GM12873 (cell line): ENCODE results near the gene NPLOC4.

ENCODE experiments used
- TF ChIP-seq, protein P1 (sequence below): IDR thresholded peaks from 2 replicates; pipeline ENCODE4 v1.5.1; 2012; ENCODE audit warnings: low read depth, mild to moderate bottlenecking, moderate library complexity, low read length, control low read depth; ENCODE audit not compliant: insufficient read depth; ENCODE audit errors: missing control alignments

NPLOC4 gene

DNA sequence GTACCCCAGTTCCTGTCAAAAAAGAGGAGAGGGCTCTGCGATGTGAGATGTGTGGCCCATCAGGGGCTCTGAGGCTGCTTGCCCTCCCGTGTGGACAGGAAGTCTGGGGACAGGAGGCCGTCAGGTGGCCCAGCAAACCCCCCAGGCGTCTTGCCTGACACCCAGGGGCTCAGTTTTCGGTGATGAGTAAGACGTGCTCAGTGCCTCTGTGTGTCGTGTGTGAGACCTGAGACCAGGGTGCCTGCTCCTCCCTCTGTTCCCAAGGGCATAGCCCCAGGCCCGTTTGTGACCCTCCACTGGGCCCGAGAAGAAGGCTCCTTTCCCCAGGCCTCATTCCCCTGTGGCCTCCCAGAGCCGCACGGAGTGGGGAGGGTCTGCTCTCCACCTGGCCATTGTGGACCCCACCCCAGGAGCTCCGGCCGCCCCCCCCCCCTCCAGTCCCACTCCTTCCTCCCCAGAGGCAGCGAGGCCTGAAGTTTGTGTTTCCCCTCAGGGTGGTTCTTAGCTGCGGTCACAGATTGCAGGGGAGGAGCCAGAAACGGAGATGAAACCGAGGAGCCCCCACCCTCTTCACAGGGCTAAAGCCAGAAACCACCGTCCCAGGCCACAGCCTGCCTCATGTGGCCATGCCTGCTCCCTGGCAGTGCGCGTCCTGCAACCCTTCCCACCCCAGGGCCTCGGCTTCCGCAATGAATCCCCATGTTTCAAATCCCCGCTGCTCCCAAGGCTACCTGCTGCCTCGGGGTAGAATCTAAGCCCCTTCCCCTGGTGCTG lies 119.4 kb downstream of the NPLOC4 start:
- TF ChIP-seq, protein P1, sequence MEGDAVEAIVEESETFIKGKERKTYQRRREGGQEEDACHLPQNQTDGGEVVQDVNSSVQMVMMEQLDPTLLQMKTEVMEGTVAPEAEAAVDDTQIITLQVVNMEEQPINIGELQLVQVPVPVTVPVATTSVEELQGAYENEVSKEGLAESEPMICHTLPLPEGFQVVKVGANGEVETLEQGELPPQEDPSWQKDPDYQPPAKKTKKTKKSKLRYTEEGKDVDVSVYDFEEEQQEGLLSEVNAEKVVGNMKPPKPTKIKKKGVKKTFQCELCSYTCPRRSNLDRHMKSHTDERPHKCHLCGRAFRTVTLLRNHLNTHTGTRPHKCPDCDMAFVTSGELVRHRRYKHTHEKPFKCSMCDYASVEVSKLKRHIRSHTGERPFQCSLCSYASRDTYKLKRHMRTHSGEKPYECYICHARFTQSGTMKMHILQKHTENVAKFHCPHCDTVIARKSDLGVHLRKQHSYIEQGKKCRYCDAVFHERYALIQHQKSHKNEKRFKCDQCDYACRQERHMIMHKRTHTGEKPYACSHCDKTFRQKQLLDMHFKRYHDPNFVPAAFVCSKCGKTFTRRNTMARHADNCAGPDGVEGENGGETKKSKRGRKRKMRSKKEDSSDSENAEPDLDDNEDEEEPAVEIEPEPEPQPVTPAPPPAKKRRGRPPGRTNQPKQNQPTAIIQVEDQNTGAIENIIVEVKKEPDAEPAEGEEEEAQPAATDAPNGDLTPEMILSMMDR = peak; percentile 26

DNA sequence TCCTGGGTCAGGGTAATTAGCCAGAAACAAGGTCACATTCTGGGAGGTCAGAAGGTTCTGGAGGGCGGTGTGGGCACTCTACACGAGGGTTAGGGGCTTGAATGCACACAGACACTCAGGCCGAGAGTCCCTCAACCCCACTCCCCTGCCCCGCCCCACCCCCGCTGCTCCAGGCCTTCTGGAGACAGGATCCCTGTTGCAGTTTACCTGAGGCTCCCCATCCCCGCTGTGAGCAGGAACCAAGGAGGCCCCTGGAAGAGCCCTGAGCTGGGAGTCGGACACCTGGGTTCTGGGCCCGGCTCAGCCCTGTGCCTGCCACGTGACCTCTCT lies 119.9 kb downstream of the NPLOC4 start:
- TF ChIP-seq, protein P1 = no peak

DNA sequence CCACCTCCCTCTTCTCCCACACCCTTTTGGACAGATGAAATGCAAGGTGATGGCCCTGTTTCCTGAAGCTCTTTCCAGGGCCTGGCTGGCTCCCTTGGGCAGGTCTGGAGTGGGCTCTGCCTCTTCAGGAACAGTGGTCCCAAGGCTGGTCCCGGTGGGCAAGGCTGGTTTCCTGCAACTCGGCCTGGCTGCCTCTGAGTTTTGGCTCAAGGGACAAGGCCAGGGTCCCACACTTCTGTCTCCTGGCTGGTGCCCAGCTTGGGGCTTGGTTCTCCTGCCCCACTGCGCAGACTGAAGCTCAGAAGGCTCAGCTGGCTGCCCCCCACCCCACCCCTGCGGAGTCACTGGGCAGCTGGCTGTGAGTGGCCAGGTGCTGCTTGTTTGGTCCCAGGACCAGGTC lies 120.5 kb downstream of the NPLOC4 start:
- TF ChIP-seq, protein P1 = no peak

DNA sequence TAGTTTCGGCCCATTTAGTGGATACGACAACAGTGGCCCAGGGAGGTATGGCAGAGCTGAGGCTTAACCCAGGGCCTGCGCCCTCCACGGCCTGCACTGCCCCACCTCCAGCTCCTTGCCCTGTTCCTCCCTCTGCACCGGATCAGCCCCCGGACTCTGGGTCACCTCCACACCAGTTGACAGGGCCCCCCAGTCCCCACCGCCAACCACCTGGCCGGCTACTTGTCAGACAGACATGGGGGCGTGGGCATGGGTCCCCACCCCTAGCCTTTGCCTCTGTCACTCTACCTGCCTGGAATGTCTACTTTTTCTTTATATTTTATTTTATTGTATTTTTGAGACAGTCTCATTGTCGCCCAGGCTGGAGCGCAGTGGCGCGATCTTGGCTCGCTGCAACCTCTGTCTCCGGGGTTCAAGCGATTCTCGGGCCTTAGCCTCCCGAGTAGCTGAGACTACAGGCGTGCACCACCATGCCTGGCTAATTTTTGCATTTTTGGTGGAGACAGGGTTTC lies 121.3 kb downstream of the NPLOC4 start:
- TF ChIP-seq, protein P1 = no peak

DNA sequence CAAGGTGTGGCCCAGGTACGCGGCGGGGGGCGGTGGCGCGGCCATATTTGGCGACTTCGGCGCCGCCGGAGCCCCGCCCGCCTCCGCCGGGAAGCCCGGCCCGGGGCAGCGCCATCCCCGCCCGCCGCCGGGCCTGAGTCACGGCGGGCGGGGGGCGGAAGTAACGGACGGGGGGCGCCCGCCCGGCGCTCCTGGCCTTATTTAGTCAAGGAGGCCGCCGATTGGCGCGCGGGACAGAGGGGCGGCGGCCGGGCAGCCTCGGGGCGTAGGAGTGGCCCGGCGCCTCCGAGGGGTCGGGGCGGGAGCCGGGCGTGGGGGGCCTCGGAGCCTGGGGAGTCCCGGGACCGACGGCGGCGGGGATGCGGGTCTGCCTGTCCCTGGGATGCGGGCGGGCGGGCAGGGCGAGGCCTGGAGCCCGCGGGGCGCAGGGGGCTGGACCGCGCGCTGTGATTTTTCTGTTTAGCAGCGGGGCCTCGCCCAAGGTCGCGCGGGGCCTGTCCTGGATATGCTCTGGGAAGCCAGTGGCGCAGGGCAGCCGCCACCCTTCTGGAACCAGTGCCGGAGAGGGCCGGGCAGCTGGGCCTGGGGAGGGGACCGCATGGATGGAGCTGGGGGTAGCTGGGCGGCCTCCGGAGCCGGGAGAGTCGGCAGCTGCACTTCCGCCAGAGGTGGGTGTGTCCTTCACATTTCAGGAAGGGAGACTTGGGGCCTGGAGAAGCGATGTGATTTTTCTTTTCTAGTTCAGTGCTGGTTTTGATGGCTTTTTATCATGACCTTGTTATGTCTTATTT lies 122.0 kb downstream of the NPLOC4 start:
- TF ChIP-seq, protein P1 = no peak

DNA sequence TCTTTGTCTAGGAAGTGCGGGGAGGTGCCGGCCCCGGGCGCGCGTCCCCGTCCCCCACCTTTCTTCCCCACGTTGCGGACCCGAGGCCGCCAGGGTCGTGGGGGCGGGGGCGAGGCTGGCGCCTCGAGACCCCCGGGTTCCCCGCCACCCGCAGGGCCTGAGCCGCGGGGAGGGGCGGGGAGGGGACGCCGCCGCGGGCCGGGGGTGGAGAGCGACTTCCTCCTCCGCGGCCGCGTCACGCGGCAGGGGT lies 122.5 kb downstream of the NPLOC4 start:
- TF ChIP-seq, protein P1 = no peak

DNA sequence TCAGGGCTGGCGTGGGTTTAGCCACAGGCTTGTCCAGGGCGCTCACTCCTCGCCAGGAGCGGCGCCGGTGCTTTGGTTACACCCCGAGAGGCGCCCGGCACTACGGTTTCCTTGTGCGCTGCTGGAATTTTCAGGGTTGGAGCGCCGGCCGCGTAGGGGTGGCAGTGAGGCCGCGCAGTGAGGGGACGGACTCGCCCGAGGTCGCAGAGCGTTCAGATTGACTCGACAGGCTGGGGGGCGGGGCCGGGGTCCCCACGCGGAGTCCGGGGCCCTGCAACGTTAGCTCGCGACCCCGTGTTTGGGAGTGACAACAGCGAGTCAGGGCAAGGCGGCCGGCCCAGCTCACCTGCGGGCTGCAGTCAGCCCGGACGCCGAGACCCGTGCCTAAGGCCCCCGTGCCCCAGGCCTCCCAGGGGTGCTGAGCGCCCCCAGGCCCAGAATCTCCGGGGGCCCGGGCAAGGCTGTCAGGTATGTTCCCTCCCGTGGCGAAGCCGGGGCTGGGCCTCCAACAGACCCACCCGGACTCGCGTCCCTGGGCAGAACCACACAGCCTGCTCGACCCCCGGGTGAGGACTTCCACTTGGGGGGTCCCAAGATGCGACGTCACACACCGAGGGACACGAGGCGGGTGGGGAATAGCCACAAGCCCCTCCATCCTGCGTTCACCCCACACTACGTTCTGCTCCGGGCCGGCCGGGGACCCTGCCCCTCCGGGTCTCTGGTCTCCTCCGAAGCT lies 123.0 kb downstream of the NPLOC4 start:
- TF ChIP-seq, protein P1 = no peak
